Adrenal gland (tissue), 5 donors: ENCODE measurements around the gene TSFM.

ENCODE experiments used
- POLR2A ChIP-seq, 2 donors: fragments of 450-650 bp; IDR thresholded peaks; one replicate each; pipeline ENCODE4 v1.6.1; 2017; ENCODE audit warnings: antibody characterized with exemption in 2 of 2, mild to moderate bottlenecking in 2 of 2, moderate library complexity in 1 of 2
- TF ChIP-seq, protein P1 (sequence below), 6 experiments: fragments of 450-650 bp in 4 of 6; fragments of 200-600 bp in 2 of 6; sonication (generic) in 1 of 6; IDR thresholded peaks; 1 replicate in 5 of 6; 2 replicates in 1 of 6; pipeline versions ENCODE4 v1.5.1 to v1.8.0; 2016 to 2021; ENCODE audit warnings: antibody characterized with exemption in 6 of 6, mild to moderate bottlenecking in 2 of 6, moderate library complexity in 1 of 6
- donor health status: DM: no; HTN: no; CAD: no.

DNA sequence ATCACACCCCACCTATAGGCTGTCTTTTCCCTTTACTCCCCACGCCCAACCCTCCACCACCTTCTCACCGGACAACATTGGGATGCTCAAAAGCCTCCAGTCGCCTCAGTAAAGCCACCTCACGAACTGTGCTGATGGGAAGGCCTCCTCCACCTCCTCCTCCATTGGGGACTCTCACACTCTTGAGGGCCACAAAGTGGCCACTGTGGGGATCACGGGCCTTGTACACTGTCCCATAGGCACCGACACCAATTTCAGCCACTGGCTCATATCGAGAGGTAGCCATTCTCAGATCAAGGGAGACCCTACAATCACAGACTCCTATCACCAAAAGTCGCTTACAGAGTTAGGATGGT is 31.2 kb upstream of the TSFM start:
- TF ChIP-seq, protein P1, sequence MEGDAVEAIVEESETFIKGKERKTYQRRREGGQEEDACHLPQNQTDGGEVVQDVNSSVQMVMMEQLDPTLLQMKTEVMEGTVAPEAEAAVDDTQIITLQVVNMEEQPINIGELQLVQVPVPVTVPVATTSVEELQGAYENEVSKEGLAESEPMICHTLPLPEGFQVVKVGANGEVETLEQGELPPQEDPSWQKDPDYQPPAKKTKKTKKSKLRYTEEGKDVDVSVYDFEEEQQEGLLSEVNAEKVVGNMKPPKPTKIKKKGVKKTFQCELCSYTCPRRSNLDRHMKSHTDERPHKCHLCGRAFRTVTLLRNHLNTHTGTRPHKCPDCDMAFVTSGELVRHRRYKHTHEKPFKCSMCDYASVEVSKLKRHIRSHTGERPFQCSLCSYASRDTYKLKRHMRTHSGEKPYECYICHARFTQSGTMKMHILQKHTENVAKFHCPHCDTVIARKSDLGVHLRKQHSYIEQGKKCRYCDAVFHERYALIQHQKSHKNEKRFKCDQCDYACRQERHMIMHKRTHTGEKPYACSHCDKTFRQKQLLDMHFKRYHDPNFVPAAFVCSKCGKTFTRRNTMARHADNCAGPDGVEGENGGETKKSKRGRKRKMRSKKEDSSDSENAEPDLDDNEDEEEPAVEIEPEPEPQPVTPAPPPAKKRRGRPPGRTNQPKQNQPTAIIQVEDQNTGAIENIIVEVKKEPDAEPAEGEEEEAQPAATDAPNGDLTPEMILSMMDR (IDR thresholded peaks at IDR 0.05), result no peak
- no peak for TF ChIP-seq POLR2A (IDR thresholded peaks at IDR 0.05)
